T-helper 2 cell treated with Interferon-gamma antibody and Interleukin-4, amounts not matched to agents 100 ng/mL and 5 ng/mL, for 36 hours (primary cell): Measurements from ENCODE around the gene ASTN1. TPM values are rescaled to one million over a fixed set of nuclear protein-coding genes. Genes with fewer than 3 reads are reported as not detected.

Experiments
- intact Hi-C: fragments of 100-400 bp; cut with micrococcal nuclease; formaldehyde crosslinking; loops from one replicate; pipeline ENCODE4 v1.15.1; 2023
- total RNA-seq: library from RNA; stranded (reverse); gene quantifications from 2 replicates; pipeline ENCODE4 v1.2.3, GENCODE V29; 2022

The ASTN1 gene
- total RNA-seq, 1 donor from 2014 or later = not detected

- intact Hi-C loops = no loop called here
Measured at GRCh38 chr1:176932114-176933104, 232.1 kb downstream of the ASTN1 start.

- intact Hi-C loops = no loop called here
Measured at GRCh38 chr1:176931526-176931925, 233.0 kb downstream of the ASTN1 start.

- intact Hi-C loops = no loop called here
Measured at GRCh38 chr1:176926330-176927086, 238.0 kb downstream of the ASTN1 start.

GRCh38 chr1:176925223-176925622 lies 239.3 kb downstream of the ASTN1 start:
- intact Hi-C loops = no loop called here

GRCh38 chr1:176923283-176923682 lies 241.2 kb downstream of the ASTN1 start:
- intact Hi-C loops = no loop called here

- intact Hi-C loops = no loop called here
Measured at GRCh38 chr1:176919386-176920378, 244.8 kb downstream of the ASTN1 start.

GRCh38 chr1:176905648-176906047 lies 258.9 kb downstream of the ASTN1 start:
- intact Hi-C loops = no loop called here

GRCh38 chr1:176904057-176904751 lies 260.3 kb downstream of the ASTN1 start:
- intact Hi-C loops = no loop called here

- intact Hi-C loops = no loop called here
Measured at GRCh38 chr1:176903474-176903873, 261.0 kb downstream of the ASTN1 start.

- intact Hi-C loops = loop anchor here (5.0 kb wide), 2 partner anchors 48 to 283 kb away; no protein-coding TSS in a partner anchor
Measured at GRCh38 chr1:176899321-176899720, 265.2 kb downstream of the ASTN1 start.

GRCh38 chr1:176897350-176898236 lies 266.9 kb downstream of the ASTN1 start:
- intact Hi-C loops = loop anchor here (5.0 kb wide), 2 partner anchors 50 to 285 kb away; no protein-coding TSS in a partner anchor

GRCh38 chr1:176896216-176896615 lies 268.3 kb downstream of the ASTN1 start:
- intact Hi-C loops = loop anchor here (5.0 kb wide), 2 partner anchors 51 to 286 kb away; no protein-coding TSS in a partner anchor

- intact Hi-C loops = no loop called here
Measured at GRCh38 chr1:176894450-176894849, 270.1 kb downstream of the ASTN1 start.

- intact Hi-C loops = no loop called here
Measured at GRCh38 chr1:176893625-176894352, 270.7 kb downstream of the ASTN1 start.

GRCh38 chr1:176888471-176889032 lies 276.0 kb downstream of the ASTN1 start:
- intact Hi-C loops = no loop called here

GRCh38 chr1:176885751-176886150 lies 278.8 kb downstream of the ASTN1 start:
- intact Hi-C loops = no loop called here

- intact Hi-C loops = no loop called here
Measured at GRCh38 chr1:176885341-176885740, 279.2 kb downstream of the ASTN1 start.

- intact Hi-C loops = no loop called here
Measured at GRCh38 chr1:176884911-176885310, 279.6 kb downstream of the ASTN1 start.
